HL-60 (cell line): ENCODE measurements around the gene FGFR2.

Source experiments
- CTCF ChIP-seq: IDR thresholded peaks from one replicate; pipeline ENCODE4 v1.5.1; 2011; ENCODE audit warnings: low read length, control low read depth, inconsistent platforms; ENCODE audit not compliant: insufficient read depth
- POLR2AphosphoS5 ChIP-seq: IDR thresholded peaks from 2 replicates; pipeline ENCODE4 v1.6.1; 2012; ENCODE audit warnings: low read depth
- REST ChIP-seq: IDR thresholded peaks from 2 replicates; pipeline ENCODE4 v1.6.1; 2012; ENCODE audit warnings: low read depth; ENCODE audit not compliant: insufficient replicate concordance

GRCh38 chr10:121611393-121612159 is 13.3 kb upstream of the FGFR2 start:
- TF ChIP-seq CTCF (no peak), POLR2AphosphoS5 (no peak), REST (no peak)
